ENCODE data around the gene GDPD3. TPM values are rescaled to one million over a fixed set of nuclear protein-coding genes. Genes with fewer than 3 reads are reported as not detected.

Gene GDPD3
- total and polyA plus RNA-seq, 4 donors = 0.42 to 0.71 (median 0.55) TPM

DNA sequence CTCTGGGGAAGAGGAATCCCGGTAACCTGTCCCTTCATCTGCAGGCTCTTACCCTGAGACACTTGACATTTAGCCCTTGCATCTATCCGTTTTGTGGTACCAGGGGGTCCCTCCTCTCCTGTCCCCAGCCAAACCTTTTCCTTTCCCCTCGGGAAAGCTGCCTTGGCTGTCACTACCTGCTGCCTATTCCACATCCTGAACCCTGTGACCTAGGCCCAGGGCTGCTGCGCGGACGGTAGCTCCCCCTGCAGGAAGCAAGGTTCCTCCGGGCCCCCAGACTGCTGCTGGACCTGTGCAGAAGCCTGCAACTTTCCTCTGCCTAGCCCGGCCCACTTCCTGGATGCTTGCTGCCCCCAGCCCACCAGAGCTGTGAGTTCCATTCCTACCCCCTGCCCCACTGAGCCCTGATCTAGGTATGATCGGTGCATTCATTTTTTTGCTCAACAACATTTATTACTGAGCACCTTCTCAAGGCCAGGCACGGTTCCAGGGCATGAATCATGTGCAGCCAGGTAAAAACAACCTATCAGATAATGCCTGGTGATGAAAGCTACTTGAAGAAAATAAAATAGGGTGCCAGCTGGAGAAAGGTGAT lies 58.3 kb downstream of the GDPD3 start:
- no peaks in the 10 kb centered on the region for H3K36me3 ChIP-seq (ENCODE audit: control insufficient read depth in 4 of 4, insufficient read depth in 3 of 4, low read depth in 1 of 4, low read length in 3 of 4)
- no peaks in the 10 kb centered on the region for H3K27me3 ChIP-seq (ENCODE audit: control insufficient read depth in 4 of 4, insufficient read depth in 4 of 4, low read length in 3 of 4)
- H3K9me3 ChIP-seq (ENCODE audit: control insufficient read depth in 4 of 4, low read length in 3 of 4) = no peaks in the 10 kb centered on the region
- H3K9ac ChIP-seq (ENCODE audit: low read depth in 1 of 2, low read length in 2 of 2) = no peak overlapping the region
- no peak overlapping the region for H3K4me3 ChIP-seq (ENCODE audit: low read depth in 1 of 3, low read length in 3 of 3)
- no peak overlapping the region for H3K27ac ChIP-seq (ENCODE audit: low read depth in 1 of 2, low read length in 2 of 2)
- H3K4me1 ChIP-seq (ENCODE audit: control insufficient read depth in 4 of 4, insufficient read depth in 4 of 4, low read length in 3 of 4) = peaks cover 2 to 11% (median 7%) of the 10 kb centered on the region in 4 donors
- peak; percentile 67 for DNase-seq (ENCODE audit: low spot score)
- peak; percentile 24 to 64 for TF ChIP-seq RAD21 (IDR thresholded peaks at IDR 0.05)
- peak in 1 of 2 donors; percentile 8 for TF ChIP-seq RXRA (IDR thresholded peaks at IDR 0.05)
- TF ChIP-seq, protein P1, sequence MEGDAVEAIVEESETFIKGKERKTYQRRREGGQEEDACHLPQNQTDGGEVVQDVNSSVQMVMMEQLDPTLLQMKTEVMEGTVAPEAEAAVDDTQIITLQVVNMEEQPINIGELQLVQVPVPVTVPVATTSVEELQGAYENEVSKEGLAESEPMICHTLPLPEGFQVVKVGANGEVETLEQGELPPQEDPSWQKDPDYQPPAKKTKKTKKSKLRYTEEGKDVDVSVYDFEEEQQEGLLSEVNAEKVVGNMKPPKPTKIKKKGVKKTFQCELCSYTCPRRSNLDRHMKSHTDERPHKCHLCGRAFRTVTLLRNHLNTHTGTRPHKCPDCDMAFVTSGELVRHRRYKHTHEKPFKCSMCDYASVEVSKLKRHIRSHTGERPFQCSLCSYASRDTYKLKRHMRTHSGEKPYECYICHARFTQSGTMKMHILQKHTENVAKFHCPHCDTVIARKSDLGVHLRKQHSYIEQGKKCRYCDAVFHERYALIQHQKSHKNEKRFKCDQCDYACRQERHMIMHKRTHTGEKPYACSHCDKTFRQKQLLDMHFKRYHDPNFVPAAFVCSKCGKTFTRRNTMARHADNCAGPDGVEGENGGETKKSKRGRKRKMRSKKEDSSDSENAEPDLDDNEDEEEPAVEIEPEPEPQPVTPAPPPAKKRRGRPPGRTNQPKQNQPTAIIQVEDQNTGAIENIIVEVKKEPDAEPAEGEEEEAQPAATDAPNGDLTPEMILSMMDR (IDR thresholded peaks at IDR 0.05; ENCODE audit: low read depth, low read length, missing input control) = peak; percentile 22
- TF ChIP-seq FOXA2 (IDR thresholded peaks at IDR 0.05) = no peak
- no peak for TF ChIP-seq HNF4G (IDR thresholded peaks at IDR 0.05)
- WGBS = 43% methylated on average over 10 of the region's 10 CpGs

Other genes starting within 250 kb of the GDPD3 start
- gene SEZ6L2, start 214.0 kb downstream of the GDPD3 start, total RNA-seq = under 1 TPM; 0.25 to 0.37 TPM
- under 1 TPM; 0.24 to 0.35 TPM for gene SEZ6L2, start 214.0 kb downstream of the GDPD3 start, polyA plus RNA-seq
- under 1 TPM in 1 of 2 donors, not detected in 1; 0.25 TPM for gene ASPHD1, start 213.0 kb downstream of the GDPD3 start, total RNA-seq
- gene ASPHD1, start 213.0 kb downstream of the GDPD3 start, polyA plus RNA-seq = under 1 TPM in 1 of 2 donors, not detected in 1; 0.28 TPM
- 10 to 100 TPM in 1 of 2 donors, 1 to 10 TPM in 1; 3.1 to 13.1 TPM for gene KCTD13, start 187.3 kb downstream of the GDPD3 start, total RNA-seq
- 1 to 10 TPM; 2.7 to 4.4 TPM for gene KCTD13, start 187.3 kb downstream of the GDPD3 start, polyA plus RNA-seq
- 10 to 100 TPM; 25.5 to 29.6 TPM for gene TMEM219, start 151.5 kb downstream of the GDPD3 start, total RNA-seq
- 10 to 100 TPM; 64.1 to 75.9 TPM for gene TMEM219, start 151.5 kb downstream of the GDPD3 start, polyA plus RNA-seq
- 10 to 100 TPM; 19.0 to 27.9 TPM for gene TAOK2, start 139.7 kb downstream of the GDPD3 start, total RNA-seq
- gene TAOK2, start 139.7 kb downstream of the GDPD3 start, polyA plus RNA-seq = 10 to 100 TPM in 1 of 2 donors, 1 to 10 TPM in 1; 2.2 to 12.9 TPM
- 10 to 100 TPM in 1 of 2 donors, 1 to 10 TPM in 1; 9.2 to 10.5 TPM for gene HIRIP3, start 117.9 kb downstream of the GDPD3 start, total RNA-seq
- gene HIRIP3, start 117.9 kb downstream of the GDPD3 start, polyA plus RNA-seq = 1 to 10 TPM; 5.7 to 9.0 TPM
- gene INO80E, start 117.3 kb downstream of the GDPD3 start, total RNA-seq = 10 to 100 TPM; 11.7 to 24.8 TPM
- 10 to 100 TPM in 1 of 2 donors, 1 to 10 TPM in 1; 8.0 to 22.8 TPM for gene INO80E, start 117.3 kb downstream of the GDPD3 start, polyA plus RNA-seq
- gene DOC2A, start 102.5 kb downstream of the GDPD3 start, total RNA-seq = under 1 TPM in 1 of 2 donors, not detected in 1; 0.17 TPM
- gene DOC2A, start 102.5 kb downstream of the GDPD3 start, polyA plus RNA-seq = under 1 TPM; 0.09 to 0.22 TPM
- not detected for gene C16orf92, start 90.3 kb downstream of the GDPD3 start, total RNA-seq
- not detected for gene C16orf92, start 90.3 kb downstream of the GDPD3 start, polyA plus RNA-seq
- gene TLCD3B, start 82.3 kb downstream of the GDPD3 start, total RNA-seq = under 1 TPM in 1 of 2 donors, not detected in 1; 0.65 TPM
- gene TLCD3B, start 82.3 kb downstream of the GDPD3 start, polyA plus RNA-seq = under 1 TPM in 1 of 2 donors, not detected in 1; 0.05 TPM
- 10 to 100 TPM; 96.8 to 99.3 TPM for gene ALDOA, start 47.8 kb downstream of the GDPD3 start, total RNA-seq
- gene ALDOA, start 47.8 kb downstream of the GDPD3 start, polyA plus RNA-seq = 100 to 1,000 TPM; 142 to 251 TPM
- 10 to 100 TPM; 49.7 to 68.7 TPM for gene PPP4C, start 37.5 kb downstream of the GDPD3 start, total RNA-seq
- gene PPP4C, start 37.5 kb downstream of the GDPD3 start, polyA plus RNA-seq = 10 to 100 TPM; 56.3 to 79.6 TPM
- under 1 TPM; 0.09 to 0.25 TPM for gene TBX6, start 21.6 kb downstream of the GDPD3 start, total RNA-seq
- gene TBX6, start 21.6 kb downstream of the GDPD3 start, polyA plus RNA-seq = under 1 TPM; 0.10 to 0.26 TPM
- 10 to 100 TPM; 10.5 to 42.7 TPM for gene YPEL3, start 17.3 kb downstream of the GDPD3 start, total RNA-seq
- 10 to 100 TPM; 19.7 to 29.2 TPM for gene YPEL3, start 17.3 kb downstream of the GDPD3 start, polyA plus RNA-seq
- 1 to 10 TPM; 3.7 to 8.7 TPM for gene MAPK3, start 9.7 kb upstream of the GDPD3 start, total RNA-seq
- 10 to 100 TPM in 1 of 2 donors, 1 to 10 TPM in 1; 7.5 to 18.6 TPM for gene MAPK3, start 9.7 kb upstream of the GDPD3 start, polyA plus RNA-seq
- 10 to 100 TPM; 12.7 to 26.7 TPM for gene CORO1A, start 70.1 kb upstream of the GDPD3 start, total RNA-seq
- gene CORO1A, start 70.1 kb upstream of the GDPD3 start, polyA plus RNA-seq = 10 to 100 TPM in 1 of 2 donors, 1 to 10 TPM in 1; 6.0 to 16.7 TPM
- gene BOLA2B, start 80.1 kb upstream of the GDPD3 start, total RNA-seq = 10 to 100 TPM; 21.2 to 79.8 TPM
- 10 to 100 TPM; 47.6 to 66.0 TPM for gene BOLA2B, start 80.1 kb upstream of the GDPD3 start, polyA plus RNA-seq
- gene SLX1A, start 80.3 kb upstream of the GDPD3 start, total RNA-seq = 10 to 100 TPM; 37.1 to 37.9 TPM
- 10 to 100 TPM; 46.1 to 55.2 TPM for gene SLX1A, start 80.3 kb upstream of the GDPD3 start, polyA plus RNA-seq
- gene SULT1A3, start 85.7 kb upstream of the GDPD3 start, total RNA-seq = 1 to 10 TPM; 2.8 to 9.4 TPM
- gene SULT1A3, start 85.7 kb upstream of the GDPD3 start, polyA plus RNA-seq = 10 to 100 TPM; 12.6 to 13.8 TPM
- 1 to 10 TPM; 1.3 to 1.5 TPM for gene NPIPB13, start 134.9 kb upstream of the GDPD3 start, total RNA-seq
- gene NPIPB13, start 134.9 kb upstream of the GDPD3 start, polyA plus RNA-seq = 1 to 10 TPM in 1 of 2 donors, under 1 TPM in 1; 0.70 to 1.4 TPM
- 10 to 100 TPM; 10.0 TPM for gene CD2BP2, start 241.8 kb upstream of the GDPD3 start, total RNA-seq
- 10 to 100 TPM; 13.4 to 15.4 TPM for gene CD2BP2, start 241.8 kb upstream of the GDPD3 start, polyA plus RNA-seq